Measurements from ENCODE around the gene DDA1.
A peak's percentile ranks its signal among the peaks of the same experiment; 100 is the strongest.
"Not testable (repeated sequence)": the region's sequence is repeated elsewhere in the genome, so short reads cannot be mapped to it uniquely, and the experiment has no call there.

Gene DDA1

GRCh38 chr19:17347877-17348276 lies 38.5 kb downstream of the DDA1 start:
- DNase-seq (ENCODE audit: low spot score) = no peak

- peak; percentile 63 for DNase-seq (ENCODE audit: low spot score)
Observed at GRCh38 chr19:17348700-17349099, 39.3 kb downstream of the DDA1 start.

GRCh38 chr19:17351815-17352435 lies 42.6 kb downstream of the DDA1 start:
- no peak for DNase-seq (ENCODE audit: low spot score)

- no peak for DNase-seq (ENCODE audit: low spot score)
Observed at GRCh38 chr19:17352608-17353280, 43.4 kb downstream of the DDA1 start.

GRCh38 chr19:17353386-17353785 lies 44.0 kb downstream of the DDA1 start:
- DNase-seq (ENCODE audit: low spot score) = no peak

- no peak for DNase-seq (ENCODE audit: low spot score)
Observed at GRCh38 chr19:17357078-17357666, 47.8 kb downstream of the DDA1 start.

GRCh38 chr19:17357724-17358123 lies 48.4 kb downstream of the DDA1 start:
- no peak for DNase-seq (ENCODE audit: low spot score)

- no peak for DNase-seq (ENCODE audit: low spot score)
Observed at GRCh38 chr19:17358395-17358794, 49.0 kb downstream of the DDA1 start.

- DNase-seq (ENCODE audit: low spot score) = no peak
Observed at GRCh38 chr19:17359905-17360800, 50.8 kb downstream of the DDA1 start.

- not testable (repeated sequence) for DNase-seq (ENCODE audit: low spot score)
Observed at GRCh38 chr19:17363852-17364605, 54.7 kb downstream of the DDA1 start.

GRCh38 chr19:17365361-17365760 lies 56.0 kb downstream of the DDA1 start:
- no peak for DNase-seq (ENCODE audit: low spot score)

GRCh38 chr19:17370026-17370587 lies 60.7 kb downstream of the DDA1 start:
- DNase-seq (ENCODE audit: low spot score) = no peak

All from ecto neural progenitor cell (in vitro differentiated cells).